PFSK-1 (cell line): ENCODE measurements around the gene ZFAND5. TPM values are rescaled to one million over a fixed set of nuclear protein-coding genes. Genes with fewer than 3 reads are reported as not detected.

Experiments
- FOXP2 ChIP-seq: optimal IDR thresholded peaks from 2 replicates; pipeline ENCODE3; 2011; ENCODE audit warnings: borderline replicate concordance, control low read depth, inconsistent platforms; ENCODE audit not compliant: insufficient read depth; ENCODE audit errors: extremely low read length, extremely low read depth
- POLR2AphosphoS5 ChIP-seq: IDR thresholded peaks from 2 replicates; pipeline ENCODE4 v1.6.1; 2012; ENCODE audit warnings: low read depth, mild to moderate bottlenecking, control low read depth, low read length, moderate library complexity
- SIN3A ChIP-seq: IDR thresholded peaks from 2 replicates; pipeline ENCODE4 v1.6.1; 2012; ENCODE audit warnings: mild to moderate bottlenecking, low read length, moderate library complexity, borderline replicate concordance; ENCODE audit not compliant: insufficient read depth
- TAF1 ChIP-seq: IDR thresholded peaks from 2 replicates; pipeline ENCODE4 v1.6.1; 2012; ENCODE audit warnings: low read length, control low read depth, borderline replicate concordance; ENCODE audit not compliant: insufficient read depth
- polyA plus RNA-seq: library from polyadenylated mRNA; unstranded; fragments of >200 nt; gene quantifications from one replicate; pipeline ENCODE4 v1.2.1, GENCODE V29; 2012; ENCODE audit warnings: low read depth, missing spikeins; ENCODE audit not compliant: insufficient read length
- TF ChIP-seq, protein P1 (sequence below), 2 experiments: IDR thresholded peaks; 2 replicates each; pipeline versions ENCODE4 v1.6.1 to v1.8.0; 2011 to 2012; ENCODE audit warnings: low read depth in 2 of 2, low read length in 2 of 2, control low read depth in 1 of 2, inconsistent platforms in 1 of 2, mild to moderate bottlenecking in 1 of 2, moderate library complexity in 1 of 2; ENCODE audit not compliant: insufficient read depth in 1 of 2

Gene ZFAND5, protein sequence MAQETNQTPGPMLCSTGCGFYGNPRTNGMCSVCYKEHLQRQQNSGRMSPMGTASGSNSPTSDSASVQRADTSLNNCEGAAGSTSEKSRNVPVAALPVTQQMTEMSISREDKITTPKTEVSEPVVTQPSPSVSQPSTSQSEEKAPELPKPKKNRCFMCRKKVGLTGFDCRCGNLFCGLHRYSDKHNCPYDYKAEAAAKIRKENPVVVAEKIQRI
- polyA plus RNA-seq: 56.1 TPM

DNA sequence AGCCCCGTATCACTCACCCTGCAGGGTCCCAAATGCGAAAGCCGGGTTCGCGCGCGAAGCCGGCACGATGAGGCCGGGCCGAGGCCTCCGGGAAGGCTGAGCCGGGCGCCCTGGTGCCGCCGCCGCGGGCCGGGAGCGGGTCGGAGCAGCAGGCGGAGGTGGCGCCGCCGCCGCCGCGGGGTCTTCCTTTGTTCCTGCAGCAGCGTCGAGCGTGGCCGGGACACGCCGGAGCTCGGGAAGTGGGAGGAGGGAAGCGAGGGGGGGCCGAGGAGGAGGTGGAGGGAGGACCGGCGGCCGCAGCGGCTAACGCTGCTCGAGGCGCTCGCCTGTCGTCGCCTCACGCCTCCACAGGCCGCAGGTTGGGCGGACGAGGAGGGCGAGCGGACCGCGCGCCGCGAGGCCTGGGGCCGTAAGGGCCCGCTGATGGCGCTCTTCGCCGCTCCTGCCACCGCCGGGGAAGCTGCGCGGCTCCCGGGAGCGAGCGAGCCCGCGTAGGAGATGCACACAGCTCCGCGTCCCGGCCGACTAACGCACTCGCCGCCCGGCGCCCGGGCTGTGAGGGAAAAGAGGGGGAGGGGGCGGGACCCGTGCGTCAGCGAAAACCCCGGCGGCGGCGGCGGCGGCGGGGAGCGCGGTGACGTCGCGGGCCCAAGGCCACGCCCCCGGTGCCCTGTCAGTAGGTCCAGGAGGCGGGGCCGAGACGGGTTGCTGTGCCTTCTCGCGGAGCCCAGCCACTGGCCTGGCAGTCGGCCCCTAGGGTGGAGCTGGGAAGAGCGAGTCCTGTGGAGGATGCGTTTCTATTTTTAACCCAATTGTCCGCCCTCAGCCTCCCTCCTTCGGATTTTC, at the start of gene ZFAND5:
TSS of gene ZFAND5 (minus strand) at position 530 of the 846 bp plus-strand sequence. CDS start 4,430 bp downstream, outside the sequence.
- TF ChIP-seq, protein P1, sequence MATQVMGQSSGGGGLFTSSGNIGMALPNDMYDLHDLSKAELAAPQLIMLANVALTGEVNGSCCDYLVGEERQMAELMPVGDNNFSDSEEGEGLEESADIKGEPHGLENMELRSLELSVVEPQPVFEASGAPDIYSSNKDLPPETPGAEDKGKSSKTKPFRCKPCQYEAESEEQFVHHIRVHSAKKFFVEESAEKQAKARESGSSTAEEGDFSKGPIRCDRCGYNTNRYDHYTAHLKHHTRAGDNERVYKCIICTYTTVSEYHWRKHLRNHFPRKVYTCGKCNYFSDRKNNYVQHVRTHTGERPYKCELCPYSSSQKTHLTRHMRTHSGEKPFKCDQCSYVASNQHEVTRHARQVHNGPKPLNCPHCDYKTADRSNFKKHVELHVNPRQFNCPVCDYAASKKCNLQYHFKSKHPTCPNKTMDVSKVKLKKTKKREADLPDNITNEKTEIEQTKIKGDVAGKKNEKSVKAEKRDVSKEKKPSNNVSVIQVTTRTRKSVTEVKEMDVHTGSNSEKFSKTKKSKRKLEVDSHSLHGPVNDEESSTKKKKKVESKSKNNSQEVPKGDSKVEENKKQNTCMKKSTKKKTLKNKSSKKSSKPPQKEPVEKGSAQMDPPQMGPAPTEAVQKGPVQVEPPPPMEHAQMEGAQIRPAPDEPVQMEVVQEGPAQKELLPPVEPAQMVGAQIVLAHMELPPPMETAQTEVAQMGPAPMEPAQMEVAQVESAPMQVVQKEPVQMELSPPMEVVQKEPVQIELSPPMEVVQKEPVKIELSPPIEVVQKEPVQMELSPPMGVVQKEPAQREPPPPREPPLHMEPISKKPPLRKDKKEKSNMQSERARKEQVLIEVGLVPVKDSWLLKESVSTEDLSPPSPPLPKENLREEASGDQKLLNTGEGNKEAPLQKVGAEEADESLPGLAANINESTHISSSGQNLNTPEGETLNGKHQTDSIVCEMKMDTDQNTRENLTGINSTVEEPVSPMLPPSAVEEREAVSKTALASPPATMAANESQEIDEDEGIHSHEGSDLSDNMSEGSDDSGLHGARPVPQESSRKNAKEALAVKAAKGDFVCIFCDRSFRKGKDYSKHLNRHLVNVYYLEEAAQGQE (IDR thresholded peaks at IDR 0.05; ENCODE audit: insufficient read depth in 1 of 2, low read depth in 2 of 2, low read length in 2 of 2): peak in 1 of 2 experiments; percentile 22; a peak in 2 of 4 replicates
- TF ChIP-seq POLR2AphosphoS5 (peak; percentile 98), FOXP2 (peak; percentile 77), SIN3A (0 out of 2 replicates have a peak, but pooled peaks have one; percentile 9), TAF1 (peak; percentile 93; the same call in 1 of the 2 replicates)

DNA sequence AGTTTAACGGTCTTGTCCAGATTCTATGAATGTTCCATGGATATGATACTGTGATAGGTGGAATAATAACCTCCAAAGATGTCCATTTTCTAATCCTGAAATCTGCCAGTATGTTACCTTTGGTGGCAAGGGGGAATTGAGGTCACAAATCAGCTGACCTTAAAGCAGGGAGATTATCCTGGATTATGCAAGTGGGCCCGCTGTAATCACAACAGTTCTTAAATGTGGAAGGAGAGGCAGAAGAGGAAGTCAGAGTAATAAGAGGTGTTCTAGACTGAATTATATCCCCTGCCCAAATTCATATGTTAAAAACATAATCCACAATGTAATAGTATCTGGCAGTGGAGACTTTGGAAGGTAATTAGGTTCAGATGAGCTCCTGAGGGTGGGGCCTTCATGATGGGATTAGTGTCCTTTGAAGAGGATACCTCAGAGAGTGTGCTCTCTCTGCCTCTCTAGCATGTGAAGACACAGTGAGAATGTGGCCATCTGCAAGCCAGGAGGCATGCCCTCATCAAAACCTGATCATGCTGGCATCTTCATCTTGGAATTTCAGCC, 47.6 kb upstream of the ZFAND5 start:
- no peak for TF ChIP-seq SIN3A
- no peak for TF ChIP-seq TAF1
- TF ChIP-seq, protein P1 (IDR thresholded peaks at IDR 0.05; ENCODE audit: insufficient read depth in 1 of 2, low read depth in 2 of 2, low read length in 2 of 2): no peak
- TF ChIP-seq POLR2AphosphoS5: no peak
- no peak for TF ChIP-seq FOXP2

DNA sequence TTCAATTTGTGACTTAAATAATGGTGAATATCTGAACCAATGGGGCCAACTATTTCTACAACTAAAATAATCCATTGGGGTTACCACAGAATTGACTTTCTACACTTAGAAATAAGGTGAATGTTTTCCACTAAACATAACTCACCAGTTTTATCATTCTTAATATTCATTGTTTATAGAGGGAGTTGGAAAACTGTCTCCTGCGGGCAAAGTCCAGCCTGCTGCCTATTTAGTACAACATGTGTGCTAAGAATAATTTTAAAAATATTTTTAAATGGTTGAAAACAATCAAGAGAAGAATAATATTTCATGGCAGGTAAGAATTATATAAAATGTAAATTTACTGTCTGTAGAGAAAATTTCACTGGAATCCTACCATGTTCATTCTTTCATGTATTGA, 45.2 kb upstream of the ZFAND5 start:
- TF ChIP-seq, protein P1 (IDR thresholded peaks at IDR 0.05; ENCODE audit: insufficient read depth in 1 of 2, low read depth in 2 of 2, low read length in 2 of 2): no peak
- no peak for TF ChIP-seq FOXP2
- TF ChIP-seq TAF1: no peak
- no peak for TF ChIP-seq SIN3A
- no peak for TF ChIP-seq POLR2AphosphoS5

DNA sequence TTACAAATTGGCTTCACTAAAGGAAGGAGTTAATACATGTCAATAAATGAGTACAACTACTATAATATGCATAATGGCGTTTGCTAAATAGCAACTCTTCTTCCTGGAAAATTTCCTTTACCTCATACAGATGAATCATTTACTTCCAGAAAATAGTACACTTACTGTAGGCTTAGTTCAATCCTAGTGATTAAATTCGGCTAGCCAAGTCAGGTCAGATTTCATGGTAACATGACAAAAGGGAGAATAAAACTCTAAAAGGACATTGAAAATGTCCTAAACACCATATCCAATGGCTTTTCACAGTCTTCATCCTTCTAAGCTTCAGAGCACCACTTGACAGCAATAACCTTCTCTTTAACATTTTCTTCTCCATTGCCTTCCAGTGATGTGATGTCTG, 42.1 kb upstream of the ZFAND5 start:
- TF ChIP-seq TAF1: no peak
- TF ChIP-seq FOXP2: no peak
- TF ChIP-seq, protein P1 (IDR thresholded peaks at IDR 0.05; ENCODE audit: insufficient read depth in 1 of 2, low read depth in 2 of 2, low read length in 2 of 2): no peak
- TF ChIP-seq SIN3A: no peak
